ENCODE data around the gene C9orf57. TPM values are rescaled to one million over a fixed set of nuclear protein-coding genes. Genes with fewer than 3 reads are reported as not detected.

The C9orf57 gene
- total RNA-seq, 2 donors from 2014 or later = not detected

- ATAC-seq (ENCODE audit: insufficient number of reproducible peaks, low FRiP score, low read depth) (no peak), DNase-seq (ENCODE audit: low spot score) (no peak)
- H3K4me1 ChIP-seq (ENCODE audit: control insufficient read depth in 1 of 2, low read depth in 2 of 2) = no peaks in the 10 kb centered on the region
- TF ChIP-seq CTCF (IDR thresholded peaks at IDR 0.05) = no peak
- H3K27ac ChIP-seq = no peak overlapping the region
- no peaks in the 10 kb centered on the region for H3K36me3 ChIP-seq
- no peak overlapping the region for H3K4me3 ChIP-seq
- H3K9me3 ChIP-seq = no peaks in the 10 kb centered on the region
- H3K27me3 ChIP-seq (replicated peaks; ENCODE audit: insufficient read depth) = no peaks in the 10 kb centered on the region
These were observed 13.6 kb downstream of the C9orf57 start for GRCh38 chr9:72046630-72047456.

- no peak for TF ChIP-seq CTCF (IDR thresholded peaks at IDR 0.05)
- H3K4me3 ChIP-seq = no peak overlapping the region
- H3K36me3 ChIP-seq = no peaks in the 10 kb centered on the region
- no peaks in the 10 kb centered on the region for H3K4me1 ChIP-seq (ENCODE audit: control insufficient read depth in 1 of 2, low read depth in 2 of 2)
- no peak for ATAC-seq (ENCODE audit: insufficient number of reproducible peaks, low FRiP score, low read depth)
- no peak overlapping the region for H3K27ac ChIP-seq
- H3K9me3 ChIP-seq = no peaks in the 10 kb centered on the region
- DNase-seq (ENCODE audit: low spot score) = no peak
- H3K27me3 ChIP-seq (replicated peaks; ENCODE audit: insufficient read depth) = no peaks in the 10 kb centered on the region
These were observed 16.3 kb downstream of the C9orf57 start for GRCh38 chr9:72044095-72044494.

GRCh38 chr9:72043576-72043975 is 16.8 kb downstream of the C9orf57 start:
- Histone ChIP-seq H3K9me3 (no peaks in the 10 kb centered on the region), H3K27me3 (replicated peaks; ENCODE audit: insufficient read depth) (no peaks in the 10 kb centered on the region), H3K4me3 (no peak overlapping the region), H3K36me3 (no peaks in the 10 kb centered on the region), H3K4me1 (ENCODE audit: control insufficient read depth in 1 of 2, low read depth in 2 of 2) (no peaks in the 10 kb centered on the region), H3K27ac (no peak overlapping the region)
- no peak for ATAC-seq (ENCODE audit: insufficient number of reproducible peaks, low FRiP score, low read depth)
- no peak for TF ChIP-seq CTCF (IDR thresholded peaks at IDR 0.05)
- DNase-seq (ENCODE audit: low spot score) = no peak

GRCh38 chr9:72042928-72043327 is 17.5 kb downstream of the C9orf57 start:
- no peak overlapping the region for H3K27ac ChIP-seq
- DNase-seq (ENCODE audit: low spot score) (no peak), ATAC-seq (ENCODE audit: insufficient number of reproducible peaks, low FRiP score, low read depth) (no peak)
- H3K9me3 ChIP-seq = no peaks in the 10 kb centered on the region
- H3K36me3 ChIP-seq = no peaks in the 10 kb centered on the region
- no peaks in the 10 kb centered on the region for H3K27me3 ChIP-seq (replicated peaks; ENCODE audit: insufficient read depth)
- H3K4me1 ChIP-seq (ENCODE audit: control insufficient read depth in 1 of 2, low read depth in 2 of 2) = no peaks in the 10 kb centered on the region
- H3K4me3 ChIP-seq = no peak overlapping the region
- TF ChIP-seq CTCF (IDR thresholded peaks at IDR 0.05) = no peak

GRCh38 chr9:72041775-72042194 is 18.6 kb downstream of the C9orf57 start:
- Histone ChIP-seq H3K4me3 (no peak overlapping the region), H3K4me1 (ENCODE audit: control insufficient read depth in 1 of 2, low read depth in 2 of 2) (no peaks in the 10 kb centered on the region), H3K9me3 (no peaks in the 10 kb centered on the region), H3K27me3 (replicated peaks; ENCODE audit: insufficient read depth) (no peaks in the 10 kb centered on the region), H3K36me3 (no peaks in the 10 kb centered on the region), H3K27ac (no peak overlapping the region)
- DNase-seq (ENCODE audit: low spot score) = no peak
- no peak for TF ChIP-seq CTCF (IDR thresholded peaks at IDR 0.05)
- no peak for ATAC-seq (ENCODE audit: insufficient number of reproducible peaks, low FRiP score, low read depth)

Measured in thoracic aorta (tissue), 2 donors.